Inflammatory macrophage (primary cell): ENCODE measurements around the gene BDH1.
"Not testable (repeated sequence)": the region's sequence is repeated elsewhere in the genome, so short reads cannot be mapped to it uniquely, and the experiment has no call there.

Source experiments
- DNase-seq, 2 donors: peaks; one replicate each; pipeline ENCODE4 v3.0.0-alpha.2; 2020 to 2022

The BDH1 gene

GRCh38 chr3:197484204-197484901, 71.4 kb downstream of the BDH1 start:
- no peak for DNase-seq

- DNase-seq, result no peak
Measured at GRCh38 chr3:197482001-197482400, 73.8 kb downstream of the BDH1 start.

- DNase-seq, result no peak
Measured at GRCh38 chr3:197480320-197480719, 75.4 kb downstream of the BDH1 start.

GRCh38 chr3:197478746-197479668, 76.8 kb downstream of the BDH1 start:
- DNase-seq, result no peak

GRCh38 chr3:197477816-197478215, 78.0 kb downstream of the BDH1 start:
- DNase-seq, result not testable (repeated sequence)

- DNase-seq, result no peak
Measured at GRCh38 chr3:197475997-197476525, 79.7 kb downstream of the BDH1 start.

GRCh38 chr3:197475514-197475913, 80.3 kb downstream of the BDH1 start:
- no peak for DNase-seq

GRCh38 chr3:197472151-197472550, 83.6 kb downstream of the BDH1 start:
- no peak for DNase-seq

GRCh38 chr3:197471221-197472010, 84.4 kb downstream of the BDH1 start:
- no peak for DNase-seq

GRCh38 chr3:197468866-197469382, 86.8 kb downstream of the BDH1 start:
- DNase-seq, result no peak

GRCh38 chr3:197468167-197468566, 87.6 kb downstream of the BDH1 start:
- no peak for DNase-seq

GRCh38 chr3:197466586-197467399, 89.0 kb downstream of the BDH1 start:
- peak; percentile 19 to 48 for DNase-seq

- no peak for DNase-seq
Measured at GRCh38 chr3:197465996-197466549, 89.7 kb downstream of the BDH1 start.

- DNase-seq, result no peak
Measured at GRCh38 chr3:197465197-197465995, 90.4 kb downstream of the BDH1 start.

GRCh38 chr3:197464794-197465193, 91.0 kb downstream of the BDH1 start:
- no peak for DNase-seq

- DNase-seq, result no peak
Measured at GRCh38 chr3:197463279-197463678, 92.5 kb downstream of the BDH1 start.

GRCh38 chr3:197462808-197463207, 93.0 kb downstream of the BDH1 start:
- DNase-seq, result no peak

- DNase-seq, result no peak
Measured at GRCh38 chr3:197460639-197461038, 95.1 kb downstream of the BDH1 start.

- no peak for DNase-seq
Measured at GRCh38 chr3:197460002-197460401, 95.8 kb downstream of the BDH1 start.
